ENCODE data around the gene CHSY1. TPM values are rescaled to one million over a fixed set of nuclear protein-coding genes. Genes with fewer than 3 reads are reported as not detected.

Gene CHSY1
- total and polyA plus RNA-seq, 2 of the 4 experiments (the other 2 are of a cell fraction) = 40.9 to 53.2 TPM

GRCh38 chr15:101159096-101159935, 92.5 kb downstream of the CHSY1 start:
- no peak overlapping the region for H3K4ac ChIP-seq (ENCODE audit: low read depth, low read length)
- H3K4me1 ChIP-seq (ENCODE audit: control insufficient read depth, insufficient read depth, low read length) = peaks cover 5% of the 10 kb centered on the region
- H4K91ac ChIP-seq (ENCODE audit: insufficient read depth, low read depth, low read length) = no peak overlapping the region
- no peak overlapping the region for H3K27ac ChIP-seq (ENCODE audit: insufficient read depth, low read length)
- H3K36me3 ChIP-seq (ENCODE audit: control insufficient read depth, insufficient read depth, low read length) = no peaks in the 10 kb centered on the region
- no peak overlapping the region for H3K56ac ChIP-seq (ENCODE audit: extremely low read depth, insufficient read depth, low read length)
- no peak overlapping the region for H2AK9ac ChIP-seq (replicated peaks; ENCODE audit: low read depth, low read length, poor library complexity)
- no peak overlapping the region for H3K14ac ChIP-seq (replicated peaks; ENCODE audit: low read depth, low read length)
- dilution Hi-C loops (cut with HindIII; ENCODE audit: low sequenced_read_pairs, unreplicated experiment) (no loop called here), in situ Hi-C loops (cut with MboI; ENCODE audit: low sequenced_read_pairs) (no loop called here), intact Hi-C loops (cut with micrococcal nuclease) (no loop called here)
- no peaks in the 10 kb centered on the region for H3K79me1 ChIP-seq (ENCODE audit: low read depth in 1 of 2, low read length in 2 of 2)
- H4K20me1 ChIP-seq (ENCODE audit: insufficient read depth, low read length) = no peaks in the 10 kb centered on the region
- peaks cover under 1% of the 10 kb centered on the region; the same call in 1 of the 2 replicates for H3K9me3 ChIP-seq (ENCODE audit: control insufficient read depth, insufficient read depth, low read length)
- POLR2A ChIA-PET (ENCODE audit: unreplicated experiment) = no interaction called here
- no peak overlapping the region for H3K4me3 ChIP-seq (ENCODE audit: insufficient read depth, low read depth, low read length)
- H3K23ac ChIP-seq (ENCODE audit: low read depth, low read length) = no peak overlapping the region; the same call in 1 of the 2 replicates
- H3K9ac ChIP-seq (ENCODE audit: low read depth, low read length) = no peak overlapping the region
- H2BK5ac ChIP-seq (ENCODE audit: low read depth, low read length, poor library complexity, severe bottlenecking) = no peak overlapping the region
- no peak overlapping the region for H4K5ac ChIP-seq (ENCODE audit: low read depth, low read length)
- no peak overlapping the region for H2BK120ac ChIP-seq (ENCODE audit: low read depth, low read length)
- ATAC-seq (ENCODE audit: low read depth) = no peak
- 0 out of 2 replicates have a peak overlapping the region, but pooled peaks have one; percentile 5 for H2AK5ac ChIP-seq (ENCODE audit: low read depth, low read length)
- peaks cover 8% of the 10 kb centered on the region; the same call in 1 of the 2 replicates for H3K9me1 ChIP-seq (ENCODE audit: insufficient read depth, low read length)
- TF ChIP-seq USF2 (IDR thresholded peaks at IDR 0.05; ENCODE audit: low read depth, low read length) (no peak), RCOR1 (IDR thresholded peaks at IDR 0.05; ENCODE audit: insufficient replicate concordance, low read length) (no peak), POLR2A (IDR thresholded peaks at IDR 0.05; ENCODE audit: low read depth, low read length) (no peak), RFX5 (IDR thresholded peaks at IDR 0.05; ENCODE audit: low read depth, low read length) (no peak), ELK1 (IDR thresholded peaks at IDR 0.05; ENCODE audit: borderline replicate concordance, low read depth, low read length) (no peak), CEBPB (IDR thresholded peaks at IDR 0.05; ENCODE audit: low read depth, low read length) (no peak)
- no peak overlapping the region for H3K18ac ChIP-seq (ENCODE audit: low read depth, low read length)
- H2BK20ac ChIP-seq (ENCODE audit: low read depth, low read length) = no peak overlapping the region
- BruUV-seq (replicated peaks) = no TSS peak
- H2BK15ac ChIP-seq (ENCODE audit: low read depth, low read length) = 0 out of 3 replicates have a peak overlapping the region, but pooled peaks have one; percentile 2
- H2AFZ ChIP-seq (replicated peaks; ENCODE audit: low read length, poor library complexity) = peak overlapping the region; percentile 10
- H3K4me2 ChIP-seq (ENCODE audit: low read depth, low read length) = no peak overlapping the region
- H4K8ac ChIP-seq (ENCODE audit: low read depth in 2 of 2, low read length in 2 of 2) = peak overlapping the region in 1 of 2 experiments; percentile 25; a peak in 1 of 4 replicates
- 94% methylated on average over 2 of the region's 15 CpGs; no CpG with 5 or more reads in 1 of the 2 experiments for WGBS, 2 experiments (ENCODE audit: extremely low coverage in 2 of 2, insufficient read length in 1 of 2)
- no peak for DNase-seq
- H3K27me3 ChIP-seq (ENCODE audit: control insufficient read depth, insufficient read depth, low read length) = no peaks in the 10 kb centered on the region
- CTCF ChIA-PET = interaction anchor here (0.7 kb wide), 1 partner anchor 11 kb away, joined by 9 read pairs; no protein-coding TSS in a partner anchor
